ENCODE measurements around the gene RNF112. TPM values are rescaled to one million over a fixed set of nuclear protein-coding genes. Genes with fewer than 3 reads are reported as not detected.

RNF112 gene
- total RNA-seq, 4 donors from 2014 or later, result 0.44 to 2.5 (median 1.8) TPM

DNA sequence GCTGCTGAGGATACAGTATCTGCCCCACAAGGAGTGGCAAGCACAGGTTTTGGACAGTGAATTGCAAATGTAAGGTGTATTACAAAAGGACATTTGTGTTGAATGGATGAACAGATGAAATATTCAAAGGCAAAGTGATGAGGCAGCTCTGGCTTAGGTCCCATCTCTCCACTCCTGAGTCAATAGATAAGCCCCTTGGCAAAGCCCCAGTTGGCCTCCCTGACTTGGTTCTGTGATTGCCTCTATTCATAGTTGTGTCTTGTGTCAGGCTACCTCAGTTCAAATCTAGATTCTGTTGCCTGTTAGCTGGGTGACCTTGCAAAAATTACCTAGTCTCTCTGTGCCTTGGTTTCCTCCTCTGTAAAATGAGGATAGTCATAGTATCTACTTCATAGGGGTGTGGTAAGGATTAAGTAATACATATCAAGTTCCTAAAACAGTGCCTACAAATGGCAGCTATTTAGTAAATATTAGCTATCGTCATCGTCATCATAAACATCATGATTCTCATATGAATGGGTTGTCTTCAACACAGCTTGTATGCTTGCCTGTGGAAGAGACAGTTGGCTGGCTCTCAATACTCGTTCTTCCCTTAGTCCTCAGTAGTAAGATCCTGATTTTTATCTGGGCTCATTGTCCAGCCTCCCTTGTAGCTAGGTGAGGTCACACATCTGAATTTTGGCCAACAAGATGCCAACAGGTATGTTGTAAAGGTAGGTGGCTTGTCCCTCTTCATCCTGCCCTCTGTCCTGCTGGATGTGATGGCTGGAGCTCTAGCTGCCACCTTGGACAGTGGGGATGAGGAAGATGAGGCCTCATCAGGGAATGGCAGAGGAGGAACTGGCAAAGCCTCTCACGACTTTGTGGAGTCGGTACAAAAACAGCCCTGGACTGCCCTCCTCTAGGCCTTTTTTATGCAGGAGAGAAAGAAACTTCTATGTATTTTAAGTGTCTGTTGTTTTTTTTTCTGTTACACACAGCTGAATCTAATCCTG is 21.9 kb upstream of the RNF112 start:
- DNase-seq (ENCODE audit: low spot score in 2 of 2), result no peak

DNA sequence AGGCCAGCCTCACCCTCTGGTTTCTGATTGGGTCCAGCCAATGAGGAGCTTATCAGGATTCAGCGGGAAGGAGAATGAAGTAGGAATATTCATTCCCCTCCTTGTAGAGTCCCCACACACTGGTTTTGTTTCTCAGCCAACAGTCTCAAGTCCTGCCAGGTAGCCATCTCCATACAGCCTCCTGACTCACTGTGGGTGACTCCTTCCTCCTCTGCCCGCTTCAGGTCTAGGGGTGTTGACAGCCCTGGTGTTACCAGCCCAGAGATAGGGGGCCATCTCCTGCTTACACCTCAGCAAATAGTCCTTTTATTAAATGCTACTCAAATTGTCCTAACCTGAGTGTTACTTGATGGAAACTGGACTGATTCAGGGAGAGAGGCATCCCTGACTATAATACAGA is 20.1 kb upstream of the RNF112 start:
- Histone ChIP-seq H3K27ac (peak overlapping the region in 3 of 4 donors; percentile 24 to 97 (median 94)), H3K4me1 (peaks cover 3 to 46% (median 38%) of the 10 kb centered on the region in 4 donors), H3K36me3 (no peaks in the 10 kb centered on the region), H3K27me3 (no peaks in the 10 kb centered on the region), H3K4me3 (no peak overlapping the region), H3K9me3 (no peaks in the 10 kb centered on the region)
- TF ChIP-seq EP300 (IDR thresholded peaks at IDR 0.05) (no peak), POLR2A (IDR thresholded peaks at IDR 0.05) (no peak)
- TF ChIP-seq, protein P1, sequence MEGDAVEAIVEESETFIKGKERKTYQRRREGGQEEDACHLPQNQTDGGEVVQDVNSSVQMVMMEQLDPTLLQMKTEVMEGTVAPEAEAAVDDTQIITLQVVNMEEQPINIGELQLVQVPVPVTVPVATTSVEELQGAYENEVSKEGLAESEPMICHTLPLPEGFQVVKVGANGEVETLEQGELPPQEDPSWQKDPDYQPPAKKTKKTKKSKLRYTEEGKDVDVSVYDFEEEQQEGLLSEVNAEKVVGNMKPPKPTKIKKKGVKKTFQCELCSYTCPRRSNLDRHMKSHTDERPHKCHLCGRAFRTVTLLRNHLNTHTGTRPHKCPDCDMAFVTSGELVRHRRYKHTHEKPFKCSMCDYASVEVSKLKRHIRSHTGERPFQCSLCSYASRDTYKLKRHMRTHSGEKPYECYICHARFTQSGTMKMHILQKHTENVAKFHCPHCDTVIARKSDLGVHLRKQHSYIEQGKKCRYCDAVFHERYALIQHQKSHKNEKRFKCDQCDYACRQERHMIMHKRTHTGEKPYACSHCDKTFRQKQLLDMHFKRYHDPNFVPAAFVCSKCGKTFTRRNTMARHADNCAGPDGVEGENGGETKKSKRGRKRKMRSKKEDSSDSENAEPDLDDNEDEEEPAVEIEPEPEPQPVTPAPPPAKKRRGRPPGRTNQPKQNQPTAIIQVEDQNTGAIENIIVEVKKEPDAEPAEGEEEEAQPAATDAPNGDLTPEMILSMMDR (IDR thresholded peaks at IDR 0.05), result no peak
- 82 to 95% methylated on average over 2 of the region's 2 CpGs for WGBS, 2 donors
- DNase-seq (ENCODE audit: low spot score in 2 of 2), result no peak

More for the DNA sequence above, 21.9 kb upstream of the RNF112 start:
- Histone ChIP-seq H3K9me3 (no peaks in the 10 kb centered on the region), H3K27me3 (no peaks in the 10 kb centered on the region), H3K27ac (peak overlapping the region; percentile 83 to 97 (median 96)), H3K4me1 (peaks cover 3 to 65% (median 56%) of the 10 kb centered on the region in 4 donors), H3K36me3 (peaks cover 0 to 6% (median 0%) of the 10 kb centered on the region in 3 donors), H3K4me3 (no peak overlapping the region)
- 56 to 59% methylated on average over 5 of the region's 5 CpGs for WGBS, 2 donors
- TF ChIP-seq, protein P1 (IDR thresholded peaks at IDR 0.05), result no peak
- TF ChIP-seq POLR2A (IDR thresholded peaks at IDR 0.05) (no peak), EP300 (IDR thresholded peaks at IDR 0.05) (no peak)

DNA sequence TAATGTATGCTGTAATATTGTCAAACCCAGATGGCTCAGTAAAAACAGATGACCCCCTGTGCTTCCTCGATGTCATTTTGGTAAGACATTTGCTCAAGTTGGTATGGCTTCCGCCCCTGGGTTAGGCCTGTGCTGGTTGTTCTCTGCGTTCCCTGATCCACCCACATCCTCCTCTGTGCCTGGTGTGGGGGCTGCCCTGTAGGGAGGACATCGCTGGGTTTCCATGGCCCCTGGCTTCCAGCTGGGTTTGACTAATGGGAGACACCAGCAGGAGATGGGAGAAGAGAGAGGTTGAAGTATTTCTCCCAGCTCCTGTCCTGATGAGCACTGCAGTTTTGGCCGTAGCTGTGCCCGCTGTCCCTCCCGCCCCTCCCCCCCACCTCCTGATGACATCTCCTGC is 19.6 kb upstream of the RNF112 start:
- DNase-seq (ENCODE audit: low spot score in 2 of 2), result no peak
- TF ChIP-seq, protein P1 (IDR thresholded peaks at IDR 0.05), result no peak
- no peak for TF ChIP-seq POLR2A (IDR thresholded peaks at IDR 0.05)
- no peak for TF ChIP-seq EP300 (IDR thresholded peaks at IDR 0.05)
- Histone ChIP-seq H3K4me1 (peaks cover 3 to 42% (median 33%) of the 10 kb centered on the region in 4 donors), H3K36me3 (no peaks in the 10 kb centered on the region), H3K9me3 (no peaks in the 10 kb centered on the region), H3K27ac (peak overlapping the region in 1 of 4 donors; percentile 94), H3K4me3 (no peak overlapping the region), H3K27me3 (no peaks in the 10 kb centered on the region)
- WGBS, 2 donors, result 78 to 81% methylated on average over 6 to 7 of the region's 7 CpGs

DNA sequence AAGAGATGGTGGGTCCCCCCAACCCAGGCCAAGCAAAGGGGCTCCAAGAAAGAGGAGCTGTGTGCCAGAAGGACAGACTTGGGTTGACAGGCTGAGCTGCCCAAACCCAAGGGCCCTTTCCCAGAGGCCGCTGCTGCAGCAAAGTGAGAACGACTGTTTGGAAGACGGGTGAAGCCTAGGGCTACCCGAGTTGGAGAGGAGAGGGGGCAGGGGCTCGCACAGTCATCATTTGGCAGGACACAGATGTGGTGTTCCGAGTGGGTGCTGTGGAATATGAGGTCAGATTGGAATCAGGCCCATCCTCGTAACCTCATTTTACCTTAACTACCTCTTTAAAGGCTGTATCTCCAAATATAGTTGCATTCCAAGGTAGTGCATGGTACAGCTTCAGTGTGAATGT is 18.7 kb upstream of the RNF112 start:
- no peak for DNase-seq (ENCODE audit: low spot score in 2 of 2)
- Histone ChIP-seq H3K27ac (no peak overlapping the region), H3K27me3 (no peaks in the 10 kb centered on the region), H3K36me3 (no peaks in the 10 kb centered on the region), H3K9me3 (no peaks in the 10 kb centered on the region), H3K4me3 (no peak overlapping the region), H3K4me1 (peaks cover 3 to 33% (median 25%) of the 10 kb centered on the region in 4 donors)
- TF ChIP-seq EP300 (IDR thresholded peaks at IDR 0.05) (no peak), POLR2A (IDR thresholded peaks at IDR 0.05) (no peak)
- TF ChIP-seq, protein P1 (IDR thresholded peaks at IDR 0.05), result no peak
- 71 to 83% methylated on average over 7 of the region's 7 CpGs for WGBS, 2 donors

DNA sequence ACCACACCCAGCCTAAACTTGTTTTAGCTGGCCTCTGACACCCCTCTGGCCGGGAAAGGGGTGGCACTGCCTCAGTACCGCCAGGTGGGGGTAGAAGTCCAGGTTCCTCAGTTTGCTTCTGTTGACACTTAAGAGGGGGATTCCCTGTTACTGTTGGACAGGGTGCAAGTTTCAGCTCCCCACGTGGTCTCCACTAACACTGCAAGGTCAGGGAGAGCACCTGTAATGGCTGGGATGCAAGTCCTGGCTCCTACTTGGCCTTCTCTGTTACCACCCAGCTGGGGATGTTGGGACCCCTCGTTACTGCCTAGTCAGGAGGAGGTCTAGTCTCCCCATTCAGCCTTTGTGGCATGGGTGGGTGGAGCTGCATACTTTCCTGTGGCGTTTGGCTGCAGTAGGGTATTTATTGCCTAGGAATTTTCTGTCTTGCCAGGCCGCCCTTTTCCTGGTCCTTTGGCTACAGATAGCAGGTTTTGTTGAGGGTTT is 13.4 kb upstream of the RNF112 start:
- no peaks in the 10 kb centered on the region for H3K9me3 ChIP-seq
- no peaks in the 10 kb centered on the region for H3K27me3 ChIP-seq
- peak overlapping the region; percentile 44 to 81 (median 74) for H3K27ac ChIP-seq
- 52 to 60% methylated on average over 6 of the region's 6 CpGs for WGBS, 2 donors
- no peak for DNase-seq (ENCODE audit: low spot score in 2 of 2)
- TF ChIP-seq, protein P1 (IDR thresholded peaks at IDR 0.05), result no peak
- TF ChIP-seq POLR2A (IDR thresholded peaks at IDR 0.05) (no peak), EP300 (IDR thresholded peaks at IDR 0.05) (no peak)
- H3K36me3 ChIP-seq, result no peaks in the 10 kb centered on the region
- peaks cover 4 to 28% (median 20%) of the 10 kb centered on the region in 4 donors for H3K4me1 ChIP-seq
- H3K4me3 ChIP-seq, result no peak overlapping the region

Data from tibial nerve (tissue), 4 donors.